HT1080 (cell line): ENCODE results near the gene NDOR1. TPM values are rescaled to one million over a fixed set of nuclear protein-coding genes. Genes with fewer than 3 reads are reported as not detected.
"Not testable (repeated sequence)": the region's sequence is repeated elsewhere in the genome, so short reads cannot be mapped to it uniquely, and the experiment has no call there.

ENCODE experiments used
- DNase-seq: peaks from one replicate; pipeline ENCODE4 v3.0.0-alpha.2; 2015; ENCODE audit warnings: low read depth
- total RNA-seq: library from RNA; depleted of rRNA; stranded (reverse); fragments of >200 nt; shearing (Covaris generic); gene quantifications from 2 replicates; pipeline ENCODE4 v1.2.3, GENCODE V29; 2014

NDOR1 gene
- total RNA-seq, 1 experiment from 2014 or later, result 26.2 TPM

DNA sequence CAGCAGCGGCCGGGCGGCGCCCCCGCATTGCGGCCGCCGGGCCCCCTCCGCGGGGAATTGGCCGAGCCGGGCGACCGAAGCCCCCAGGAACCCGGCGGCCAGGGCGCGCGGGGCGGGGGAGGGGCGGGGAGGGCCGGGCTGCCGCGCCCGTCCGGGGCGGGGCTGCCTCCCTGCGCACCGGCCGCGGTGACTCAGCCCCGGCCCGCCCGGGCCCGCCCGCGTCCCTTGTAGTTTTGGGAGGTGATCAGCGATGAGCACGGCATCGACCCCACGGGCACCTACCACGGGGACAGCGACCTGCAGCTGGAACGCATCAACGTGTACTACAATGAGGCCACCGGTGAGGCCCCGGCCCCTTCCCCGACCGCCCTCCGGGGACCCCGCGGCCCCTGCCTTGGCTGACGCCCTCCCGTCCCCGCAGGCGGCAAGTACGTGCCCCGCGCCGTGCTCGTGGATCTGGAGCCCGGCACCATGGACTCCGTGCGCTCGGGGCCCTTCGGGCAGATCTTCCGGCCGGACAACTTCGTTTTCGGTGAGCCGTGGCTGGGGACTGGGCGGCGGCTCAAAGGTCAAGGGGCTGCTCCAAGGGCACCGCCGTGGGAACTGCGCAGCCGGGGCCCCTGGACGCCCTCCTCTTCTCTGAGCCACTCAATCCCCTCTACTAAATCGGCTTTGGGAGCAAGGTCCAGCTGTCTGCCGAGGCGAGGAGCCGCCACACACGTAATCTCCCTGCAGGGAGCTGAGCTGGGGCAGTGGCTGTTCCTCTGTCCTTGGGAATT is 36.2 kb downstream of the NDOR1 start:
- DNase-seq, result no peak

DNA sequence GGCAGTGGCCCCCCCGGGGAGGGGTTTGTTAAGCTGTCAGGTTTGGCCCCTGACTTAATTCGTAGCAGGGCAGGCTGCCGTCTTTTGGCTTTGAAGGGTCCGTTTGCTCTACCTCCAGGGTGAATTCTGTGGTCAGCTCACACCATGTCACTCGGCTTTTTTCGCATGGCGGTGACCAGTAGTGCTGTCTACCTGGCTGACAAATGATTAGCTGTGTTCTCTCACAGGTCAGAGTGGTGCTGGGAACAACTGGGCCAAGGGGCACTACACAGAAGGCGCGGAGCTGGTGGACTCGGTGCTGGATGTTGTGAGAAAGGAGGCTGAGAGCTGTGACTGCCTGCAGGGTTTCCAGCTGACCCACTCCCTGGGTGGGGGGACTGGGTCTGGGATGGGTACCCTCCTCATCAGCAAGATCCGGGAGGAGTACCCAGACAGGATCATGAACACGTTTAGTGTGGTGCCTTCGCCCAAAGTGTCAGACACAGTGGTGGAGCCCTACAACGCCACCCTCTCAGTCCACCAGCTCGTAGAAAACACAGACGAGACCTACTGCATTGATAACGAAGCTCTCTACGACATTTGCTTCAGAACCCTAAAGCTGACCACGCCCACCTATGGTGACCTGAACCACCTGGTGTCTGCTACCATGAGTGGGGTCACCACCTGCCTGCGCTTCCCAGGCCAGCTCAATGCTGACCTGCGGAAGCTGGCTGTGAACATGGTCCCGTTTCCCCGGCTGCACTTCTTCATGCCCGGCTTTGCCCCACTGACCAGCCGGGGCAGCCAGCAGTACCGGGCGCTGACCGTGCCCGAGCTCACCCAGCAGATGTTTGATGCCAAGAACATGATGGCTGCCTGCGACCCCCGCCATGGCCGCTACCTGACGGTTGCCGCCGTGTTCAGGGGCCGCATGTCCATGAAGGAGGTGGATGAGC is 37.0 kb downstream of the NDOR1 start:
- no peak for DNase-seq

DNA sequence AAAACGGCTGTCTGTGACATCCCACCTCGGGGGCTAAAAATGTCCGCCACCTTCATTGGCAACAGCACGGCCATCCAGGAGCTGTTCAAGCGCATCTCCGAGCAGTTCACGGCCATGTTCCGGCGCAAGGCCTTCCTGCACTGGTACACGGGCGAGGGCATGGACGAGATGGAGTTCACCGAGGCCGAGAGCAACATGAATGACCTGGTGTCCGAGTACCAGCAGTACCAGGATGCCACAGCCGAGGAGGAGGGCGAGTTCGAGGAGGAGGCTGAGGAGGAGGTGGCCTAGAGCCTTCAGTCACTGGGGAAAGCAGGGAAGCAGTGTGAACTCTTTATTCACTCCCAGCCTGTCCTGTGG is 37.7 kb downstream of the NDOR1 start:
- DNase-seq, result not testable (repeated sequence)

DNA sequence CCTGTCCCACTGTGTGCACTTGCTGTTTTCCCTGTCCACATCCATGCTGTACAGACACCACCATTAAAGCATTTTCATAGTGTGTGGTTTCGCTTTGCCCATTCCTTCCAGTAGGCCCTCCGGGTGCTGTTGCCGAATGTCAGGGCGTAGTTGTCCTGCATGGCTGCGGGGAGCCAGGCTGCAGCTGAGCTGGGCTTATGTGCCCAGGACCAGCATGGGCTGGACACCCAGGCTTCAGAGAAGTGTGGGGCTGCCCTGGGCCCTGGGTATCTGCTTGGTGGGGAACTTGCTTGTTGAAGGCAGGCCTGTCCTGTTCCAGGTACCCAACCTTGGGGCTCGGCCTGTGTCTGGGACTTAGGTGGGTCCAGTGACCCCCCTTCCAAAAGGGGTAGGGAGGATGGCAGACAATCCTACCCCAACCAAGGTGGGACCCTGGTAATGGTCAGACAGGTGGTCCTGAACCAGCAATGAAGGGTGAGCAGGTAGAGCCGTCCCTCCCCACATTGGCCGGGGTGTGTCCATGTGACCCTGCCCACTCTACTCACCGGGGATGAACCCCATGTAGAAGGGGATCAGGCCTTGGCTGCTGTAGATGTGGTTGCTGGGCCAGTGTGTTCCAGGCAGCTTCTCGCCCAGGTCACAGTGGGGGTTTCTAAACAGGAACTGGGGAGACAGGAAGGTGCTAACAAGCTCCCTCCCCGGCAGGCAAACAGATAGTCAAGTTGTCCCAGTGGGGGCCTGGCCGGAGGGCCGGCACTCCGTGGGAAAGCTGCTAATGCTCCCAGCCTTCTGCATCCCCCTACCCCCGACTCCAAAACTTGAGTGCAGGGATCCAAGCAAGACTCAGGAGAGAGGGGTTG is 38.4 kb downstream of the NDOR1 start:
- DNase-seq, result peak; percentile 52

DNA sequence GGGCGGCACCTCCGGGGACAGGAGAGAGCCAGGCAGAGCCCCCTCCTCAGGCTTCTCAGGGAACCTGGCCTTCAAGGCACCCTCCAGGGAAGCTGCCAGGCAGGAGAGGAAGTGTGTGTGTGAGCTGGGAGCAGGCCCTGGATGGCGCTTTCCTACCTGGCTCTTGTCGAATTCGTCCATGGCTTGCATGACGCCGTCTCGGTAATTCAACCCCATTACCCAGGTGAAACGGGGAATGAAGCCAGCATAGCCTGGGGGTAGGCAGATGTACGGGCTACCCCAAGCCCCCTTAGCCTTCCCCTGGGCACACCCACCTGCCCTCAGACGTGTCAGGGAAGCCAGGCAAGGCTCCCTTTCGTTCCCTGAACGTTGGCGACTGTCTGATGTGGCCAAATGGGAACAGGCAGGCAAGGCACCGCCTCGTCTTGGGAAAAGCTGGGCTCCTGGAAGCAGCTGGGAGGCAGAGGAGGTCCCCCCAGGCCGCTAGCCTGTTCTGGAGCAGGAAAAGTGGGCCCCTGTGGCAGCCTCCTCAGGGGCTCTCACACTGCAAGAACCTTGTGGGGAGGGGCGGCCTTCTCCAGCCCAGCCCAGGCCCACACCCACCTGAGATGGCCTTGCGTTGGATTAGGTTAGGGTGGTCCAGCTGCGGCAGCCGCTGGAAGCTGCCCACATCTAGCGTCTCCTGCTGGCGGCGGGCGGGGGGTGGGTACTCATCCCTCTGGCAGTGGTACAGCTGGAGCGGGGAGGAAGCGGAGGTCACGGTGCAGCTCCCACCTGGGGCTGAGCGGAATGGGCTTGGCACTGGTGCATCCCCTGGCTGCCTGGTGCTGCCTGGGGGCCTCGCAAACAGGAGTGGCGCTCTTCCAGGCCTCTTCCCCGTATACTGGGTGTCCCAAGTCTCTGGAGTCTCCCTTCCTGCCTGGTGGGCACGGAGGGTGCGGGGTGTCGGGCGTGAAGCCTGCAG is 39.3 kb downstream of the NDOR1 start:
- no peak for DNase-seq

DNA sequence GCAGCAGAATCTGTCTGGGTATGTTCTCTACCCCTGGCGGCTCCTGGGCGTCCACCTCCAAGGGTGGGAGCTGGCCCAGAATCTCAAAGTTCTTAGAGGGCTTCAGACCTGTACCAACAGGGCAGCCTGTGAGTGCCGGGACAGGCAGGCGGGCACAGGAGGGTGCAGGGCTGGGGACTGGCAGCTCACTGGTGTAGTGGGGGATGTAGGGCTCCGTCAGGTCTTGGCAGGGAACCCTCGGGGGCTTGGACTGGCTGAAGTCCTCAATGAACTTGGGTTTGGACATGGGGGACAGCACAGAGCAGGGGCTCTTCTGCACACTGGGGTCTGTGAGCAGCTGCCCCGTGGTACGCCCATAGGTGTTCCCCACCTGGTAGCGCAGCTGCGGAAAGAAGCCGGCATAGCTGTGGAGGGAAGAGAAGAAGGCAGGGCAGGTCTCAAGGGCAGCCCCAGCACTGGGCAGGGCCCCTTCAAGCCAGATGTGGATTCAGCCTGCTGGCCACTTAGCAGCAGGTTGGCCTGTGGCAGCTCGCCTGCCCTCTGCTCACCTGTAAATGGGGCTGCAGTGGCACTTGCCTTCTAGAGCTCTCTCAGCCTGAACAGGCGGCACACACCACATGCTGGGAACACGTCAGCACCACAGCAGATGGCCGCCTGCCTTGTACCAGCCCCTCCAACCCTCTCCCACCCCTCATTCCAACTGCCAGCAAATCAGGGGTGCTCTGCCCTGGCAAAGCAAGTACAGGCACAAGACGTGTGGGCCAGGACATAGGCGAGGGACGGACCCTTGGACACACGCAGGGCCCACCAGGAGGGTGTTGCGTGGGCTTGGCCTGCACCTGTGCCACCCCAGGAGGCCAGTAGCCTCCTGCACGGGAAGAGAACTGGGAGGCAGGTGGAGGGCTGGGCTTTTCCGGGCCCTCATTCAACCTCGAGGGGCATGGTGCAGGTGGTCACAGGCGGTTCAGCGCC is 40.2 kb downstream of the NDOR1 start:
- no peak for DNase-seq

DNA sequence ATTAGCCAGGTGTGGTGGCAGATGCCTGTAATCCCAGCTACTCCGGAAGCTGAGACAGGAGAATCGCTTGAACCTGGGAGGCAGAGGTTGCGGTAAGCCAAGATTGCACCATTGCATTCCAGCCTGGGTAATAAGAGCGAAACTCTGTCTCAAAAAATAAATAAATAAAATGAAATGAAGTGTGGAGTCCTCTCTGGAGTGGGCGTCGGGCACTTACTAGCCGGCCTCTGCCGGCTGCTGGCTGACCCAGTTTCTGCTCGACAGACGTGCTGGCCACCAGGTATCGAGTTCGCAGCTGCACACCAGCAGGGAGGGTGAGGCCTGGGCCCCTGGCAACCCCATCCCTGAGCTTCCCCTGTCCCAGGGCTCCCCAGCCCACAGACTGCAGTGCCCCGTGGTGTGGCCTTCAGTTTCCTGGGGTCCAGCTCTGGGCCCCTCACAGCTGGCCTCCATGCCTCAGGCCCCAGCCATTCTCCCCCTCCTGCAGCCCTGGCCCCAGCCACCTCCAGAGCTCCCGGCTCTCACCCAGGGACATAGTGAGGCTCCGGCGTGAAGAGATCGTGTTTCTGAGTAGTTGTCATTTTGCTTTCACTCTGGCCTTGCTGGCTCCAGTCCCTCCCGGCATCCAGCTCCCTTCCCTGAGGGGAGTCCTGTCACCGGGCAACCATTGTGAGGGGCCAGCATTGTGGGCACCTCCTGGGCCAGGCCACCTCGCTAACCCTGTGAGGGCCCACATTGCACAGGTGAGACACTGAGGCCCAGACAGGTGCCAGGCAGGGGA is 41.8 kb downstream of the NDOR1 start:
- DNase-seq, result no peak

DNA sequence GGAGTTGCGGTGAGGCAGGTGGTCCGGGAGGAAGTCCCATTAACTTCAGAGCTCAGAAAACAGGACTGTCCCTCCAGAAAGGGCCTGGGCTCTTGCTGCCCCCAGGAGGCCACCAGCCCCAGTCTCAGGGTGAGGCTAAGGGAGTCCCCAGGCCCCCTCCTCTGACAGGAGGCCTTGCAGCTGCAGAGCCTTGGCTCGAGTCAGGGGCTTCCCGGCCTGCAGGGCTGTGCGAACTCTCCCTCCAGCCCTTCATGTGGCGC is 42.3 kb downstream of the NDOR1 start:
- no peak for DNase-seq

DNA sequence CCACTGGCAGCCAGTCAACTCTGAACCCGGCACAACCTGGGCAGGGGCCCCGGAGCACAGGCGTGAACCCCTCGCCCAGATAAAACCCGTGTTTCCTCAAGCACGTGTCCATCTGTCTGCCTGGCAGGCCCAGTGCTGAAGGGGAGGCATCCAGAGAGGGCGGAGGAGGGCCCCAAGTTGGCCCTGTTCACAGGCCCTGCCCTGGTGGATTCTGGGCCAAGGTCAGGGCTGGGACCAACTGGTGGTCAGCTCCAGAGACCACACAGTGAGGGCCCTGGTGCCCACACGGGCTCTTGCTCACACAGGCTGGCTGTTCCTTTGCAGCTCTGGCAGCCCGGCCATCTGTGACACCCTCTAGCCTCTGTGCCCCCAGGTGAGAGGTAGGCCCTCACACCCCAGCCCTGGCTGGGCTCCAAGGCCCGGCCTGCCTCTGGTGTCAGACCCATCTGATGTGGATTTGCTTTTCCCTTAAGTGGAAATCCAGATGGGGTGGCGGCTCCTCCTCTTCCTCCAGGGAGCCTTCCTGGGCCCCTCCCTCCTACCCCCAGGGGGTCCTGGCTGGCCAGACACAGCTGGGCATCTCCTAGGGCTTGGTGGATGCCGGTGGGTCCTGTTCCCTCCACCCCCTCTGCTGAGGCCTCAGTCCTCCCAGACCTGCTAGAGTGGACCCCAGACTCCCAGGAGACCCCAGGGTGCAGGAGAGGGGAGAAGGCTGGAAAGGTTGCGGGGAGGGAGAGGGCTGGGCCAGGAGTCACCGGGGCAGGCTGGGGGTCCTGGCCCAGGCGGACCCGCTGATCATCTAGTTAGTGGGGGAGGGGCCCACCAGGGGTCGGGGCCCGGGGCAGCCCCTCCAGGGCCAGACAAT is 45.1 kb downstream of the NDOR1 start:
- DNase-seq, result no peak

DNA sequence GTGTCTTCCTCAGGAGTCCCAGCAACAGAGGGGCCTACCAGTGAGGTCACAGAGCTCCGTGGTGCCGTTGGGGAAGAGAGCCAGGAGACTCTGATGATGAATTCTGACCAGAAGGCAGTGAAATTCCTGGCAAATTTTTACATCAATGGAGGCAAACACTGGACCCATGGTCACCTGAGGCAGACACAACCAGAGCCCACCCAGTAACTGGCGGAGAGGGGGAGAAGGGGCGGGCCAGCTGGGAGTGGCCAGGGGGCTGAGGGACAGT is 45.6 kb downstream of the NDOR1 start, which contains the start of gene STPG3:
TSS of gene STPG3 (plus strand) at position 93 of the 268 bp plus-strand sequence. CDS start at position 94, 1 bp downstream.
- DNase-seq, result no peak

DNA sequence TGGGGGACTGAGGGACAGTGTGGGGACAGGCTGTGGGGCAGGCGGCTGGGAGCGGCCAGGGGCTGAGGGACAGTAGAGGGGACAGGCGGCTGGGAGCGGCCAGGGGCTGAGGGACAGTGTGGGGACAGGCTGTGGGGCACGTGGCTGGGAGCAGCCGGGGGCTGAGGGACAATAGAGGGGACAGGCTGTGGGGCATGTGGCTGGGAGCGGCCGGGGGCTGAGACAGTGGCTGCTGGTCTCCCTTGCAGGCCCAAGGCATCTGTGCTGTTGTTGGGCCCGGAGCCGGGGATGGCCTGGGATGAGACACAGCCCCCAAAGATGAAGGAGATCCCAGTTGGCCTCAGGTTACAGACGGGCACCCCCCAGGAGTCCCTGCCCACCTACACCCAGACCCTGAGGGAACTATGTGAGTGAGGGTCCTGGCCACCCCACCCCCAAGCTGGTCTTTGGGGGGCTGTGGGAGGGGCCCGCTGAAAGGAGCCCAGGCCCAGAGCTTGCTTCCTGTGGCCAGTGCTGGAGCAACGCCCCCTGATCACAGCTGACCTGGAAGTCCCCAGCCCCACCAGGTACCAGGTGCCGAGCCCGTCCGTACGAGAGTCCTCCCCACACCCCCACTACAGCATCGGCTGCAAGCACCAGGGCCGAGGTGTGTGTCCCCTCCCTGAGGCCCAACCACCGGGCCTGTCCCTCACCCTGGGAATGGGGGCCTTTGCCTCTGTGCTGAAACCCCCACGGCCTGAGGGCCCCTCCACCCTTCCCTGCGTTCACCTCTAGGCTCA is 46.2 kb downstream of the NDOR1 start:
- no peak for DNase-seq

DNA sequence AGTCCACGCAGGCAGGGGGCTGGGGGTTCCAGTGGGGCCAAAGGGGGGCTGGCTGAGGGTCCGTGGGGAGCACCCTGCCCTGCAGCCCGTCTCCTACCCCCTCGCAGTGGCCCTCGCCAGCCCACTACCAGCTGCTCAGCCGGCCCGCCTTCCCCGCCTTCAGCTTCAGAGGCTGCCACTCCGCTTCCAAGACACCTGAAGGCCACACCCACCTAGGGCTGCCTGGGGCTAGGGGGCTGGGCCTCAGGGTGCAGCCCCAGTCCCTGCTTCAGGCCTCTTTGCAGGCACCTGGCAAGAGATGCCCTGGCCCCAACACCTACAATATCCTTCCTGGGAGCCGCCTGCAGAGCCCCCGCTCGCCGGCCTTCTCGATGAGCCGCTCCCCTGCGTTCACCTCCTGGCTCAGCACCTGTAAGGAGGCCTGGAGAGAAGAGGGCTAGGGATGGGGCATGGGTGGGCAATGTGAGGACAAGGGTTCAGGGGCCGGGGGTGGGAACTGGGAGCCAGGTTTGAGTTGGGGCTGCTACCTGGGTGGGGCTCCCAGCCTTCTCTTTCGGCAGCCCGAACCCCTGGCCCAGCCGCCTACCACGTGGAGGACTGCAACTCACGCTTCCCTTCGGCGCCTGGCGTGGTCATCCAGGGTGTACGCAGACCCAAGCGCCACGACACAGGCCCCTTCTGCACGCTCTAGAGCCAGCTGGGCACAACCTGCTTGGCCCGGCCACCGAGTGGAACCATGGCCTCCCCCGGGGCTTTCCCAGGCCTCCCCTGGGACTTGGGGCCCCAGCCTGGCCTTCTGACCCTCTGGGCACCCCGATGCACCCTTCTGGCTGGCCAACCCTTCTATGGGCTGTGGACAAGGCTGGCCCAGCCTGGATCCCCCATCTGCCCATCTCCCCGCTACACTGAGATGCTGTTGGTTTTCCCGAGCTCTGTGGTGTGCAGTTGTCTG is 47.3 kb downstream of the NDOR1 start:
- no peak for DNase-seq

DNA sequence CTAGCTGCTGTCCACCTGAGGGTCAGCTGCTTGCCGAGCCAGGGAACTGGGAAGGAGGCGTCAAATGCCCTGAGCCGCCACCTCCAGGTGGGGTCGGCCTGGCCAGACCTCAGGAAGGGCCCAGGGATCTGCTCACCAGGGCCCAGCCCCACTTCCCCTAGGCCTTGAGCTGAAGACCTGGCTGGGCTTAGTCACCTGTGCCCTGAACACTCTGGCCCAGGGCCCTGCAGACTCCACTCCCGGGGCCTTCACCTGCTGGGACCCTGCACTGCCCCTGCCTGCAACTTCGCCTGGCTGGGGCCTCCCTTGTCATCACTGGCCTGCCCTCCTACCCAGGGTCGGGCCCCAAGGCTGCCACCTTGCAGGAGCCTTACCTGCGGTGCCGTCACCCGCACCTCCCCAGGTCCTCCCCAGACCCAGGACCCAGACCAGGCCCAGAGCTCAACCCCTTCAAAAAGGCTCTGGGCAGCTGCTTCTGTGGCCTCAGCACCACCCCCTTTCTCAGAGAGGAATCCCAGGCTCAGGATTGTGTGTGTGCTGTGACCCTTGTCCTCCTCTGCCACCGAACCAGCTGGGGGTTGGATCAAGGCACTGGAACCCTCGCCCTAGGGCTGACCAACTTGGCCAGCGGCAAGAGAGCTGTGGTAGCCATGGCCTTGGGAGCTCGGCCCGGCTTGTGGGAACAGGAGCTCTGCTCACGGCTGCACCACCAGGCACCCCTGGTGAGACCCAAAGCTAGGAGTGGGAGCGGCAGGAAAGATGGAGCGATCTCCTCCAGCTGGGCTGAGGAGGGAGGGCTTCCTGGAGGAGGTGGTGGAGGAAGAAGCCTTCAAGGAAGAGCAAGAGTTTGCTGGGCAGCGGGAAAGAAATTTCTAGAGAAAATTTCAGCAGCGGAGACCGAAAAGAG is 48.5 kb downstream of the NDOR1 start:
- DNase-seq, result no peak

DNA sequence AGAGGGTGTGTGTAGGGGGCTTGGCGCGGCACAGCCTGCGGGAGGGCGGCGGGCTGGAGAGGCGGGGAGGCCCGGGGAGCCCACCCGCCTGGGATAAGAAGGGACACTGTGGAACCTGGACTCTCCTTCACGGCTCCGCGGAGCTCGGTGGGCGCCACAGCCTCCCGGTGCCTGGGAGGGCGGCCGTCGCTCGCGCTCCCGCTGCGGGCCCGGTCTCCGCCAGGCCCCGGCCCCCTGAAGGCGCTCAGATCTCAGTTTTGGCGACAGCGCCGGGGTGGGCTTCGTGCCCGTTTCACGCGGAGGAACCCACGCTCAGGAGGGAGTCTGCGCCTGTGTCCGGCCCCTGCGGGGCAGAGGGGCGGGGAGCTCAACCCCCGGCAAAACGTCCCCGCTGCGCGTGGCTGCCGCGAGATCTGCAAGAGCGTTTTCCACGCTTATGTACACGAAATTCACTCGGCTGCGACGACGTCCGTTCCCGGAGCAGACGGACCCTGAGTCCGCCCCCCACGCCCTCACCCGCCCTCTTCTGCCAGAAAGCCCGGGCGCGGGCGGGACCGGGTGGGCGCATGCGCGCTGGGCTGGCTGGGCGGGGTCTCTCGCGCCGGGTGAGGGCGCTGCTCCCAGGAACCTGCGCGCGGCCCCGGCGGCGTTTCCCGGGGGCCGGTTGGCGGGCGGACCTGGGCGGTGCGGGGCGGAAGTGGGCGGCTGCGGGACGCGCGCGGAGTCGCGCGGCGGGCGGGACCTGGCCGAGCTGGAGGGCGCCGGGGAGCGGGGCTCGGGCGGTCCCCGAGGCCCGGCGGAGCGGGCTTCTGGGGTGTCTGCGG is 49.3 kb downstream of the NDOR1 start, which contains the start of gene NELFB:
TSS of gene NELFB (plus strand) at position 704 of the 824 bp plus-strand sequence.
- peak; percentile 76 for DNase-seq
